Glutamatergic neuron (in vitro differentiated cells): ENCODE results near the gene VSTM2B. TPM values are rescaled to one million over a fixed set of nuclear protein-coding genes. Genes with fewer than 3 reads are reported as not detected.

ENCODE experiments used
- DNase-seq: peaks from one replicate; pipeline ENCODE4 v3.0.0; 2022
- H3K27ac Mint-ChIP-seq: one replicate; pipeline ENCODE4 v1.8.0; 2020; ENCODE audit warnings: mild to moderate bottlenecking, mixed read lengths, inconsistent platforms; ENCODE audit not compliant: unreplicated experiment
- H3K27me3 Mint-ChIP-seq: one replicate; pipeline ENCODE4 v1.8.0; 2020; ENCODE audit warnings: mild to moderate bottlenecking, moderate library complexity, mixed read lengths, inconsistent platforms; ENCODE audit not compliant: unreplicated experiment
- H3K36me3 Mint-ChIP-seq: one replicate; pipeline ENCODE4 v1.8.0; 2020; ENCODE audit warnings: mild to moderate bottlenecking, mixed read lengths, inconsistent platforms; ENCODE audit not compliant: unreplicated experiment
- H3K4me1 Mint-ChIP-seq: one replicate; pipeline ENCODE4 v1.8.0; 2020; ENCODE audit warnings: mild to moderate bottlenecking, low read depth, mixed read lengths, inconsistent platforms; ENCODE audit not compliant: unreplicated experiment
- H3K4me3 Mint-ChIP-seq: one replicate; pipeline ENCODE4 v1.8.0; 2020; ENCODE audit warnings: mild to moderate bottlenecking, mixed read lengths, inconsistent platforms; ENCODE audit not compliant: unreplicated experiment
- H3K9me3 Mint-ChIP-seq: one replicate; pipeline ENCODE4 v1.8.0; 2020; ENCODE audit warnings: mild to moderate bottlenecking, moderate library complexity, mixed read lengths, inconsistent platforms; ENCODE audit not compliant: unreplicated experiment
- total RNA-seq: library from RNA; stranded (reverse); fragmentation: NEBNext Ultra II Directional; extraction: Animal tissue kit (Norgen Biotek cat#: 25700); gene quantifications from one replicate; pipeline ENCODE4 v1.2.1, GENCODE V29; 2021; ENCODE audit not compliant: unreplicated experiment
- TF ChIP-seq, protein P1 (sequence below): fragments of 200-600 bp; sonication (generic); IDR thresholded peaks from one replicate; pipeline ENCODE4 v1.5.0; 2021; ENCODE audit not compliant: partially characterized antibody, unreplicated experiment

The VSTM2B gene
- total RNA-seq, 1 donor from 2014 or later: 16.6 TPM

DNA sequence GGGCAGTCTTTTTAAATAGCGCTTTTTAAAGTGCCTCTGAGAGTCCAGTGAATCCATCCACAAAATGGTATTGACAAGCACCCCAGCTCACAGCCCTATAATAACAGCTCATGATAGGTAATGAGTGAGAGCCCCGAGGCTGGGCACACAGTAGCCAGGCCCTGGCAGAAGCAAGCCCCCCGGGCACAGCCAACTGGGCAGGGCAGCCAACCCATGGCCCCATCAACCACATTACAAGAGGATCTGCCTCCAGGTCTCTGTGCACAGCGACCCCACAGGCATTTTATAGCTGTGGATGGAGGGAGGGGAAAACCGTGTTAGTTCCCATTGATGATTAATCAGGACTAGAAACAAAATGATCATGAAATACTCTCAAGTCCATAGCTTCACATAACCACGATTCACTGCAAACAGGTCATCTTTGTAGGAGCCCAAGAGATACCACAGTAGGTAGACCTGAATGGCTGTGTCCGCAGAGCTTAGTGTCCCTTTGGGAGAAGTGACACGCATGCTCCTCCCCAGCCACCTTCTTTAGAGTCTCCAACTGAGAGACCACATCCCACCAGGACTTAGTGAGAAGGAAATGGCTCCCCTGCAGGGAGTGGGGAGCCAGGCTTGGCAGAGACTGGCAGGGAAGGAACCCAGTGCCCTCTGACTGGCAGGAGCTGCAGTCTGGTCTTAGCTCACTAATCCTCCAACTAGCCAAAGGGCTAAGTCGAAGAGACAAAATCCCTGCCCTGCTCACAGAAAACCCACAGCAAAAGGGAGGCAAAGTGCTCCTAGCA, 4.3 kb upstream of the VSTM2B start:
- Mint-ChIP-seq H3K36me3 (peaks cover 8% of the 10 kb centered on the region), H3K27me3 (peaks cover 9% of the 10 kb centered on the region), H3K9me3 (peaks cover 14% of the 10 kb centered on the region)

GRCh38 chr19:29523568-29523967, 2.2 kb upstream of the VSTM2B start:
- Mint-ChIP-seq H3K36me3 (peaks cover 8% of the 10 kb centered on the region), H3K9me3 (peaks cover 13% of the 10 kb centered on the region), H3K4me1 (peaks cover 9% of the 10 kb centered on the region), H3K27me3 (peaks cover 17% of the 10 kb centered on the region), H3K27ac (no peak overlapping the region), H3K4me3 (no peak overlapping the region)
- TF ChIP-seq, protein P1, sequence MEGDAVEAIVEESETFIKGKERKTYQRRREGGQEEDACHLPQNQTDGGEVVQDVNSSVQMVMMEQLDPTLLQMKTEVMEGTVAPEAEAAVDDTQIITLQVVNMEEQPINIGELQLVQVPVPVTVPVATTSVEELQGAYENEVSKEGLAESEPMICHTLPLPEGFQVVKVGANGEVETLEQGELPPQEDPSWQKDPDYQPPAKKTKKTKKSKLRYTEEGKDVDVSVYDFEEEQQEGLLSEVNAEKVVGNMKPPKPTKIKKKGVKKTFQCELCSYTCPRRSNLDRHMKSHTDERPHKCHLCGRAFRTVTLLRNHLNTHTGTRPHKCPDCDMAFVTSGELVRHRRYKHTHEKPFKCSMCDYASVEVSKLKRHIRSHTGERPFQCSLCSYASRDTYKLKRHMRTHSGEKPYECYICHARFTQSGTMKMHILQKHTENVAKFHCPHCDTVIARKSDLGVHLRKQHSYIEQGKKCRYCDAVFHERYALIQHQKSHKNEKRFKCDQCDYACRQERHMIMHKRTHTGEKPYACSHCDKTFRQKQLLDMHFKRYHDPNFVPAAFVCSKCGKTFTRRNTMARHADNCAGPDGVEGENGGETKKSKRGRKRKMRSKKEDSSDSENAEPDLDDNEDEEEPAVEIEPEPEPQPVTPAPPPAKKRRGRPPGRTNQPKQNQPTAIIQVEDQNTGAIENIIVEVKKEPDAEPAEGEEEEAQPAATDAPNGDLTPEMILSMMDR: no peak
- DNase-seq: no peak

More for the DNA sequence above, 4.3 kb upstream of the VSTM2B start:
- TF ChIP-seq, protein P1: no peak
- H3K27ac Mint-ChIP-seq: no peak overlapping the region
- no peak overlapping the region for H3K4me3 Mint-ChIP-seq
- DNase-seq: peak; percentile 3
- peaks cover 2% of the 10 kb centered on the region for H3K4me1 Mint-ChIP-seq

- Mint-ChIP-seq H3K9me3 (peaks cover 18% of the 10 kb centered on the region), H3K27me3 (peaks cover 18% of the 10 kb centered on the region), H3K4me1 (peaks cover 9% of the 10 kb centered on the region), H3K4me3 (peak overlapping the region; percentile 63), H3K27ac (no peak overlapping the region), H3K36me3 (peaks cover 8% of the 10 kb centered on the region)
- DNase-seq: peak; percentile 34
- TF ChIP-seq, protein P1: no peak
Observed at GRCh38 chr19:29524201-29524911, 1.4 kb upstream of the VSTM2B start.

- H3K9me3 Mint-ChIP-seq: peaks cover 20% of the 10 kb centered on the region
- TF ChIP-seq, protein P1: no peak
- peaks cover 19% of the 10 kb centered on the region for H3K27me3 Mint-ChIP-seq
- no peak overlapping the region for H3K27ac Mint-ChIP-seq
- H3K36me3 Mint-ChIP-seq: peaks cover 8% of the 10 kb centered on the region
- peak; percentile 61 for DNase-seq
- peak overlapping the region; percentile 78 for H3K4me3 Mint-ChIP-seq
- H3K4me1 Mint-ChIP-seq: peaks cover 9% of the 10 kb centered on the region
Observed at GRCh38 chr19:29524912-29525831, 622 bp upstream of the VSTM2B start.
